Measurements from ENCODE around the gene ANO2. TPM values are rescaled to one million over a fixed set of nuclear protein-coding genes. Genes with fewer than 3 reads are reported as not detected.

ANO2 gene
- total RNA-seq, 2 donors from 2014 or later = 2.8 to 9.3 TPM

DNA sequence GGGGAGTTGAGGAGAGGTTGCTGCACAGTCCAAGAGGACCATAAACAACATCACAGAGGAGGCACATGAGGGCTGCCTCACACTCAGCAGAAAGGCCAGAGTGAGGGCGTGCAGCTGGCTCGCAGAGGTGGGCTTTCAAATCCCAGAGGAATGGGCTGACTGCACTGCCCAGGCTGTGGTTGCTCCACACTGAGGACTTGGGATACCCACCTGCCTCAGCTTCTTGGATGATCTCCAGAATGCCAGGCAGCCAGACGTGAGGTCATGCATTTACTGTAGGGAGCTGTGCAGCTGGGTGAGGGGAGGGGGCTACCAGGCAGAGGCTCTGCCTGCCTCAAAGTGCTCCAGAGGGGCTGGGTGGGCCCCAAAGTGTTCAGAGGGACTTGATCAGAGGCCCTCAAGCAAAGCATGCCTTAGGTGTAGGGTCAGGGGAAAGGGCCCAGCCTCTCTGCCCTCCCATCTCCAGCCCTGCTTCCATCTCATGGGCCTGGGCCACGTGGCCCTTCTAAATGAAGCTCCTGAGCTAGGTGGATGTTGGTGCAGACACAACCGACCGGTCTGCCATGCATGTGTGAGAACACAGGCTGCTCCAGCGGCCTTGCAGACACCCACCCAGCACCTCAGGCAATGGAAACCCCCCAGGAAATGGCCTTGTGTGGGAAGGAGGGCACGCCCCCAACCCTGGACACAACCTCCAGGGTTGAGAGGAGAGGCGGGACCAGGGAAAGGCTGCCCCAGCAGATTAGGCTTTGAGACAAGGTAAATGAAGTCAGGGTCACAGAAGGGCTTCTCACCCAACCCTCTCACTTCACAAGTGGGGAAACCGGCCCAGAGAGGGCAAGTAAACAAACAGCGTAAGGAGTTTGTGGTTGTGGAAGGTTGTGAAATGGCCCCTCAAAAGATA is 422.4 kb downstream of the ANO2 start:
- no peaks in the 10 kb centered on the region for H3K27me3 ChIP-seq
- H3K27ac ChIP-seq = no peak overlapping the region
- no peak for DNase-seq (ENCODE audit: low spot score)
- H3K4me1 ChIP-seq = no peaks in the 10 kb centered on the region
- no peaks in the 10 kb centered on the region for H3K36me3 ChIP-seq
- TF ChIP-seq, protein P1, sequence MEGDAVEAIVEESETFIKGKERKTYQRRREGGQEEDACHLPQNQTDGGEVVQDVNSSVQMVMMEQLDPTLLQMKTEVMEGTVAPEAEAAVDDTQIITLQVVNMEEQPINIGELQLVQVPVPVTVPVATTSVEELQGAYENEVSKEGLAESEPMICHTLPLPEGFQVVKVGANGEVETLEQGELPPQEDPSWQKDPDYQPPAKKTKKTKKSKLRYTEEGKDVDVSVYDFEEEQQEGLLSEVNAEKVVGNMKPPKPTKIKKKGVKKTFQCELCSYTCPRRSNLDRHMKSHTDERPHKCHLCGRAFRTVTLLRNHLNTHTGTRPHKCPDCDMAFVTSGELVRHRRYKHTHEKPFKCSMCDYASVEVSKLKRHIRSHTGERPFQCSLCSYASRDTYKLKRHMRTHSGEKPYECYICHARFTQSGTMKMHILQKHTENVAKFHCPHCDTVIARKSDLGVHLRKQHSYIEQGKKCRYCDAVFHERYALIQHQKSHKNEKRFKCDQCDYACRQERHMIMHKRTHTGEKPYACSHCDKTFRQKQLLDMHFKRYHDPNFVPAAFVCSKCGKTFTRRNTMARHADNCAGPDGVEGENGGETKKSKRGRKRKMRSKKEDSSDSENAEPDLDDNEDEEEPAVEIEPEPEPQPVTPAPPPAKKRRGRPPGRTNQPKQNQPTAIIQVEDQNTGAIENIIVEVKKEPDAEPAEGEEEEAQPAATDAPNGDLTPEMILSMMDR (IDR thresholded peaks at IDR 0.05) = no peak
- no peaks in the 10 kb centered on the region for H3K9me3 ChIP-seq
- H3K4me3 ChIP-seq = no peak overlapping the region

DNA sequence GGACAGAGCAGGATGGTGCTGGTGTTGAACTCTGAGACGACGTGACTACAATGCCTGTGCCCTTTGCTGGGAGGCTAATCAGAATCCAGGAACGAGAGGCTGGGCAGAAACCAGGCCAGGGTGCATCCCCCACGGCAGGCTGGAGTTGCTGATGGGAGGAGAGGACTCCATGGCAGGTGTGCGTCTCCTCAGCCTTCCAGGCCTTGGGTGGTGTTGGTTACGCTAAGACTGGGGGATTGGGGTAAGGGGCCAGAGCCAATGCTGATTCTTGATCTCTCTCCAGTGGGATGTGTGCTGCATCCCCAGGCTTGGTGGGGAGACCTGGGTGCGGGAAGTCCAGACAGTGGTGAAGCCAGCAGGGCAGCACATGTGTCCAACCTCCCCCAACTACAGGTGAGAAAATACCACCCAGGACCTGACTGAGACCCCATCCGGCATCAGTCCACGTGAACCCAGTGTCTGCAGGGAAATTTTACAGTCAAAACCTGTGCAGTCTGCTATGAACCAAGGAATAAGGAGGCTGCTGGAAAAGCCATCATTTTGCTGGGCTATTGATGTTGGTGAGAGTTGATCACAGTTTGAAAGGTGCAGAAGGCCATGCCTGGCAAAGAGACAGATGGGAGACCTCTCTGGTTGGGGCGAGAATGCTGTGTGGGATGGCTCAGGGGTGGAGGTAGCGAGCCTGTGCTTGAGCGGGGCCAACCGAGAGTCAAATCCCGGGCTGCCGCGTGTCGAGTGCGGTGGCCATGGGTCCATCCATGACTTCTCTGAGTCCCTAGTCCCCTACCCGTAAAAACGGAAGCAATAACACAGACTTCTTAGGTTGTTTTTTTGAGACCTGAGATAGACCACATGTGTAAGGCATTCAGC is 423.4 kb downstream of the ANO2 start:
- Histone ChIP-seq H3K9me3 (no peaks in the 10 kb centered on the region), H3K27ac (no peak overlapping the region), H3K4me1 (no peaks in the 10 kb centered on the region), H3K27me3 (no peaks in the 10 kb centered on the region), H3K36me3 (no peaks in the 10 kb centered on the region), H3K4me3 (no peak overlapping the region)
- TF ChIP-seq, protein P1 (IDR thresholded peaks at IDR 0.05) = no peak
- DNase-seq (ENCODE audit: low spot score) = no peak

DNA sequence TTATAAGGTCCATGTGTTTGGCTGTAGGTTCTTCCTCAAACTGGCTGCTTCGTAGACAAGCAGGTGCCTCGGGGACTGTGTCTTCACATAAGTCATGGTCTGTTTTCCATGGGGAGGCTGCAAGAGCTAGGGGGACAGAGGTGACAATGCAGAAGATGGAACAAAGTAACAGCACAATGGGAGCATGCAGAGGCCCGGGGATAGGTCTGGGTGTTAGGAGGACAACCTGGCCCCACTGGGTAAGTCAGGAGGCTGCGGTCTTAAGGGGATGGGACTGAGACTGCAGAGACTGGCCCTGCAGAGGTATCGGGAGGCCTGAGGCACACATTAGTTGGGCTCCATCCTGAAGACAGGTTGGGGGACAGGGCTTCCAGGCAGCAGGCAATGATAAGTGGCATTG is 424.2 kb downstream of the ANO2 start:
- H3K36me3 ChIP-seq = no peaks in the 10 kb centered on the region
- TF ChIP-seq, protein P1 (IDR thresholded peaks at IDR 0.05) = no peak
- H3K4me3 ChIP-seq = no peak overlapping the region
- DNase-seq (ENCODE audit: low spot score) = no peak
- no peaks in the 10 kb centered on the region for H3K27me3 ChIP-seq
- H3K4me1 ChIP-seq = no peaks in the 10 kb centered on the region
- no peaks in the 10 kb centered on the region for H3K9me3 ChIP-seq
- H3K27ac ChIP-seq = no peak overlapping the region

DNA sequence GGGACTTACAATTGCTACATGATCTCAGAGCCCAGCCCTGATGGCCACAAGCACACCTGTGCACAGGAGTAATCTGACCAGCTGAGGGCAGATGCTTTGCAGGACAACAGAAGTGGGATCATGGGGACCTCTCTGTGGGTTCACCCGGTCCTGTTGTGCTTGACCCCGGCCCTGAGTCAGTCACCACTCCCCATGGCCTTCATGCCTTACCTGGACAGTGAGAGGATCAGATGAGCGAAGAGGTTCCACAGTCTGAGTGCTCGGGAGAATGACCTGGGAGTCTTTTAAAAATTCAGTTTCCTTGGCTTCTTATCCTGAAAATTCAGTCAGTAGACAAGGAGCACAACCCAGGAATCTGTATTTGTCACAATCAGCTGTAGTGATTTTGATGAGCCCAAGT is 425.0 kb downstream of the ANO2 start:
- DNase-seq (ENCODE audit: low spot score) = no peak
- TF ChIP-seq, protein P1 (IDR thresholded peaks at IDR 0.05) = no peak

DNA sequence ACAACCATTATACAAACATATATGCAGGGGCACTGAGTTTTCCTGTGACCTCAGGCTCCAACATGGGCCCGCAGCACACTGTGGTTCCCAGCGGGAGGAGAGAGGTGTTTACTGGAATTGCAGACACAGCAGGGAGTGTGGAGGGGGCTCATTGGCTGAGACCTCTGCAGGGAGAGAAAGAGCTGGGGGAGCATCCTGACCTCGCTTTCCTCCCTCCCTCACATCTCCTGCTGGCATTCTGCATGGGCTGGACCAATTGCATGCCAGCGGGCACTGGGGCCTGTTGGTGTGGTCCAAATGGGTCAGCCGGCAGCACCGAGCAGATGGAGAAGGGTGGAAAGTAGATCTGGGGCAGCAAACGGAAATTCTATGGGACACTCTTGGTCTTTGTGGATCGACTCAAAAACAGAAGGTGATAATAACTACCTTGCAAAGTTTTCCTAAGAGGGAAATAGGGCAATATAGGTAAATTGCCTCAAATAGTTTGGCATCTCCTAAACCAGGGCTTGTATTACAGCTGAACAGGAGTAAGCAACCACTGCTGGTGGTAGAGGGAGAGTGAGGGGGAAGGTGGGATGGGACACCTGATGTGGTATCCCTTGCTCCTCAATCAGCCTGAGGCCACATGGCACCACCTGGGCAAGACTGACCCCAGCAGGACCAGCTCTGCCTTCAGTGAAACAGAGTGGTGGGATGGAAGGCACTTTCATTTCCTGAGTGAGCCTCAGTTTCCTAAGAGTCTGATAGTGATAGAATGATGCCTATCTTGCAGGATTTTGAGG is 426.3 kb downstream of the ANO2 start:
- no peak overlapping the region for H3K4me3 ChIP-seq
- H3K9me3 ChIP-seq = no peaks in the 10 kb centered on the region
- no peaks in the 10 kb centered on the region for H3K36me3 ChIP-seq
- no peak overlapping the region for H3K27ac ChIP-seq
- DNase-seq (ENCODE audit: low spot score) = no peak
- TF ChIP-seq, protein P1 (IDR thresholded peaks at IDR 0.05) = no peak
- H3K27me3 ChIP-seq = no peaks in the 10 kb centered on the region
- no peaks in the 10 kb centered on the region for H3K4me1 ChIP-seq

More for the DNA sequence above, 425.0 kb downstream of the ANO2 start:
- no peaks in the 10 kb centered on the region for H3K4me1 ChIP-seq
- H3K4me3 ChIP-seq = no peak overlapping the region
- no peaks in the 10 kb centered on the region for H3K27me3 ChIP-seq
- H3K9me3 ChIP-seq = no peaks in the 10 kb centered on the region
- no peak overlapping the region for H3K27ac ChIP-seq
- no peaks in the 10 kb centered on the region for H3K36me3 ChIP-seq

Data from right atrium auricular region (tissue), 2 donors.